Liver (tissue), 9 donors: ENCODE data around the gene CAMK2B. TPM values are rescaled to one million over a fixed set of nuclear protein-coding genes. Genes with fewer than 3 reads are reported as not detected.

ENCODE experiments used
- DNase-seq: peaks from one replicate; pipeline ENCODE4 v3.0.0-alpha.2; 2017; ENCODE audit warnings: low spot score
- H3K27ac ChIP-seq, 2 donors: one replicate each; pipeline ENCODE4 v1.7.0; 2013; ENCODE audit warnings: inconsistent platforms in 2 of 2, low read length in 2 of 2, control low read depth in 1 of 2, low read depth in 1 of 2, mild to moderate bottlenecking in 1 of 2
- H3K27me3 ChIP-seq, 4 donors: one replicate each; pipeline versions ENCODE4 v1.6.1 to v1.7.0; 2013; ENCODE audit warnings: low read length in 3 of 4, inconsistent platforms in 1 of 4, mild to moderate bottlenecking in 1 of 4, moderate library complexity in 1 of 4; ENCODE audit not compliant: control insufficient read depth in 4 of 4, insufficient read depth in 4 of 4
- H3K36me3 ChIP-seq, 4 donors: one replicate each; pipeline versions ENCODE4 v1.6.1 to v1.7.0; 2013; ENCODE audit warnings: low read length in 3 of 4, mild to moderate bottlenecking in 3 of 4, low read depth in 1 of 4, moderate library complexity in 1 of 4; ENCODE audit not compliant: control insufficient read depth in 4 of 4, insufficient read depth in 3 of 4
- H3K4me1 ChIP-seq, 4 donors: one replicate each; pipeline versions ENCODE4 v1.6.1 to v1.7.0; 2013; ENCODE audit warnings: low read length in 3 of 4, mild to moderate bottlenecking in 3 of 4, moderate library complexity in 1 of 4; ENCODE audit not compliant: control insufficient read depth in 4 of 4, insufficient read depth in 4 of 4
- H3K4me3 ChIP-seq, 3 donors: one replicate each; pipeline versions ENCODE4 v1.6.1 to v1.7.0; 2013; ENCODE audit warnings: low read length in 3 of 3, control low read depth in 1 of 3, low read depth in 1 of 3, mild to moderate bottlenecking in 1 of 3
- H3K9ac ChIP-seq, 2 donors: one replicate each; pipeline ENCODE4 v1.7.0; 2013; ENCODE audit warnings: low read length in 2 of 2, mild to moderate bottlenecking in 2 of 2, moderate library complexity in 2 of 2, control low read depth in 1 of 2, low read depth in 1 of 2
- H3K9me3 ChIP-seq, 4 donors: one replicate each; pipeline versions ENCODE4 v1.6.1 to v1.7.0; 2013; ENCODE audit warnings: low read length in 3 of 4; ENCODE audit not compliant: control insufficient read depth in 4 of 4
- EGR1 ChIP-seq, 2 donors: IDR thresholded peaks; 2 replicates each; pipeline ENCODE4 v1.6.1; 2016 to 2018; ENCODE audit warnings: antibody characterized with exemption in 2 of 2, low read depth in 2 of 2
- FOXA1 ChIP-seq: IDR thresholded peaks from 2 replicates; pipeline ENCODE4 v1.6.1; 2016; ENCODE audit warnings: antibody characterized with exemption
- FOXA2 ChIP-seq: IDR thresholded peaks from 2 replicates; pipeline ENCODE4 v1.6.1; 2016; ENCODE audit warnings: antibody characterized with exemption
- GABPA ChIP-seq, 2 donors: IDR thresholded peaks in 1 of 2; conservative IDR thresholded peaks in 1 of 2; 2 replicates each; pipeline ENCODE4 v1.6.1; 2016; ENCODE audit warnings: antibody characterized with exemption in 2 of 2, mild to moderate bottlenecking in 1 of 2, moderate library complexity in 1 of 2
- HNF4A ChIP-seq, 2 donors: conservative IDR thresholded peaks; 2 replicates each; pipeline ENCODE4 v1.6.1; 2016; ENCODE audit warnings: antibody characterized with exemption in 2 of 2, mild to moderate bottlenecking in 2 of 2
- NR2F2 ChIP-seq: IDR thresholded peaks from 2 replicates; pipeline ENCODE4 v1.6.1; 2016; ENCODE audit warnings: antibody characterized with exemption
- RAD21 ChIP-seq, 2 donors: IDR thresholded peaks; 2 replicates each; pipeline ENCODE4 v1.6.1; 2016; ENCODE audit warnings: antibody characterized with exemption in 2 of 2, mild to moderate bottlenecking in 2 of 2
- RXRA ChIP-seq, 2 donors: IDR thresholded peaks; 2 replicates each; pipeline ENCODE4 v1.6.1; 2017 to 2018; ENCODE audit warnings: antibody characterized with exemption in 2 of 2, mild to moderate bottlenecking in 1 of 2
- YY1 ChIP-seq: IDR thresholded peaks from 2 replicates; pipeline ENCODE4 v1.6.1; 2016; ENCODE audit warnings: antibody characterized with exemption, mild to moderate bottlenecking
- WGBS: extraction: QIAGEN DNeasy Blood & Tissue Kit; methylation state at CpG from one replicate; pipeline ENCODE4 v1.1.7; 2013; 5-methylcytosine and 5-hydroxymethylcytosine counted together
- polyA plus RNA-seq, 2 donors: library from polyadenylated mRNA; stranded (reverse) in 1 of 2; unstranded in 1 of 2; fragments of 200-250 nt in 1 of 2; fragments of >200 nt in 1 of 2; fragmentation: Nextera tagmentation in 1 of 2; extraction: Ambion mirVana in 1 of 2; gene quantifications; one replicate each; pipeline versions ENCODE4 v1.2.1 to v1.2.3, GENCODE V29; 2013 to 2015
- total RNA-seq, 2 donors: library from RNA; depleted of rRNA; stranded (reverse); fragments of >200 nt; gene quantifications; one replicate each; pipeline ENCODE4 v1.2.3, GENCODE V29; 2014
- TF ChIP-seq, protein P1 (sequence below): IDR thresholded peaks from 2 replicates; pipeline ENCODE4 v1.6.1; 2016; ENCODE audit warnings: antibody characterized with exemption
- TF ChIP-seq, protein P2 (sequence below): IDR thresholded peaks from 2 replicates; pipeline ENCODE4 v1.6.1; 2016; ENCODE audit warnings: antibody characterized with exemption
- TF ChIP-seq, protein P3 (sequence below): IDR thresholded peaks from 2 replicates; pipeline ENCODE4 v1.6.1; 2016; ENCODE audit warnings: antibody characterized with exemption, mild to moderate bottlenecking
- TF ChIP-seq, protein P4 (sequence below): fragments of 150-350 bp; IDR thresholded peaks from 2 replicates; pipeline ENCODE4 v1.5.1; 2017; ENCODE audit warnings: improper control_type of control experiment, low read depth, low read length; ENCODE audit not compliant: missing input control
- donor health status: healthy.
- donor health status: healthy.
- donor health status: healthy.
- donor health status: healthy.
- donor health status: healthy.

The CAMK2B gene
- total and polyA plus RNA-seq, 4 donors = 2.1 to 3.3 (median 2.2) TPM; not detected in 1

DNA sequence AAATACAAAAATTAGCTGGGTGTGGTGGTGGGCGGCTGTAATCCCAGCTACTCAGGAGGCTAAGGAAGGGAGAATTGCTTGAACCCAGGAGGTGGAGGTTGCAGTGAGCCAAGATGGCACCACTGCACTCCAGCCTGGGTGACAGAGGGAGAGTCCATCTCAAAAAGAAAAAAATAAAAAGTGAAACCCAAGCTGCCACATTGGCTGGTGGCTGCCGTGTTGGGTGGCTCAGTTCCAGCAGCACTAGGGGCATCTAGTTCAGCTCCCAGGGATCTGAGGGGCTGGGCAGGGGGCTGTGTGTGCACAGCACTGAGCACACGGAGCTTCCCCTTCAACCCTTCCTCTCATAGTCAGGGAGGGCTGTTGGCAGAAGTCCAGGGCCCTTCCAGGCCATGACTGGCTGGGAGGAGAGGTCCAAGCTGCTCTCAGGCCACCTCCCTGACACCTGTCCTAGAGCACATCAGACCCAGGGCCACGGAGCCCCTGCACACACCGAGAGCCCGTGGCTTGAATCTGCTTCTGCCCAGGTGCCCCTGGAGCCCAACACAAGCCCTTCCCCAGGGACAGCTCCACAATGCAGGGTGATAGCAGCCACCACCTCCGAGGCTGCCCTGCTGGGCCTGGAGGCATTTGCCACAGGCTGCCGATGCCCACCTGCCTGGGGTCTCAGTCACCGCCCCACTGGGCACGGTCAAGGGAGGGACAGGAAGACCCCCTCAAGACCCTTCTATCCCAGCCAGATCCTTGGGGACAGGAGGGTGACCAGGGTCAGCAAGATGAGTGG, 77.3 kb downstream of the CAMK2B start:
- no peak overlapping the region for H3K27ac ChIP-seq
- H3K4me1 ChIP-seq = no peaks in the 10 kb centered on the region
- H3K27me3 ChIP-seq = no peaks in the 10 kb centered on the region
- no peaks in the 10 kb centered on the region for H3K36me3 ChIP-seq
- no peak overlapping the region for H3K9ac ChIP-seq
- no peak for TF ChIP-seq FOXA1
- no peak for DNase-seq
- H3K9me3 ChIP-seq = no peaks in the 10 kb centered on the region
- 87% methylated on average over 10 of the region's 10 CpGs for whole genome bisulfite sequencing
- H3K4me3 ChIP-seq = no peak overlapping the region

DNA sequence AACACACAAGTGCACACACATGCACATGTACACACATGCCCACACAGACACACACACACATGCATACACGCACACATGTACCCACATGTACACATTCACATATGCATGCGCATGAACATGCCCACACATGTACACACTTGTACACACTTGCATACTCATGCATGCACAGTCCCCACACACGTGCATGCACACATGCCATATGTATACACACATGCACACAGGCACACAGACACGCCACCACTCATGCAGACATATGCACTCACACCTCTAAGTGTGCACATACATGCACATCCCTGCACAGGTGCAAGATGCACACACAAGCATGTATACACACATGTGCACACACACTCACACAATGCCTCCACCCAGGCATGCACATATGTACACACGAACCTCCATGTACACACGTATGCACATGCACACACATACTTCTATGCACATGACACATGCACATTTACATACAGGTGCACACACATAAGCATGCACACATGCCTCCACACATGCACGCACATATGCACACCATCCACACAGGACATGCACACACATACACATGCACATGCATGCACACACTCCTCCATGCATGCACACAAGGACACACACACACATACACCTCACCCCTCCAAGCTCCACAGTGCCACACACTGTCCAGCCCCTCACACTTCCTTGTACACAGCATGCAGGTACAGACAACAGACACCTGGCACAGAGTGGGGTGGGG, 78.8 kb downstream of the CAMK2B start:
- no peak for DNase-seq
- H3K27ac ChIP-seq = no peak overlapping the region
- no peaks in the 10 kb centered on the region for H3K36me3 ChIP-seq
- no peaks in the 10 kb centered on the region for H3K27me3 ChIP-seq
- TF ChIP-seq FOXA1 (no peak), HNF4A (conservative IDR thresholded peaks at IDR 0.05) (no peak), EGR1 (IDR thresholded peaks at IDR 0.05; ENCODE audit: low read depth in 2 of 2) (no peak), NR2F2 (no peak), FOXA2 (no peak), GABPA (IDR thresholded peaks at IDR 0.05 in 1 of 2, conservative IDR thresholded peaks at IDR 0.05 in 1 of 2) (no peak), RAD21 (IDR thresholded peaks at IDR 0.05) (no peak), RXRA (IDR thresholded peaks at IDR 0.05) (no peak), YY1 (no peak)
- TF ChIP-seq, protein P1, sequence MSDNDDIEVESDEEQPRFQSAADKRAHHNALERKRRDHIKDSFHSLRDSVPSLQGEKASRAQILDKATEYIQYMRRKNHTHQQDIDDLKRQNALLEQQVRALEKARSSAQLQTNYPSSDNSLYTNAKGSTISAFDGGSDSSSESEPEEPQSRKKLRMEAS = no peak
- TF ChIP-seq, protein P2, sequence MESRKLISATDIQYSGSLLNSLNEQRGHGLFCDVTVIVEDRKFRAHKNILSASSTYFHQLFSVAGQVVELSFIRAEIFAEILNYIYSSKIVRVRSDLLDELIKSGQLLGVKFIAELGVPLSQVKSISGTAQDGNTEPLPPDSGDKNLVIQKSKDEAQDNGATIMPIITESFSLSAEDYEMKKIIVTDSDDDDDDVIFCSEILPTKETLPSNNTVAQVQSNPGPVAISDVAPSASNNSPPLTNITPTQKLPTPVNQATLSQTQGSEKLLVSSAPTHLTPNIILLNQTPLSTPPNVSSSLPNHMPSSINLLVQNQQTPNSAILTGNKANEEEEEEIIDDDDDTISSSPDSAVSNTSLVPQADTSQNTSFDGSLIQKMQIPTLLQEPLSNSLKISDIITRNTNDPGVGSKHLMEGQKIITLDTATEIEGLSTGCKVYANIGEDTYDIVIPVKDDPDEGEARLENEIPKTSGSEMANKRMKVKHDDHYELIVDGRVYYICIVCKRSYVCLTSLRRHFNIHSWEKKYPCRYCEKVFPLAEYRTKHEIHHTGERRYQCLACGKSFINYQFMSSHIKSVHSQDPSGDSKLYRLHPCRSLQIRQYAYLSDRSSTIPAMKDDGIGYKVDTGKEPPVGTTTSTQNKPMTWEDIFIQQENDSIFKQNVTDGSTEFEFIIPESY = no peak
- TF ChIP-seq, protein P3, sequence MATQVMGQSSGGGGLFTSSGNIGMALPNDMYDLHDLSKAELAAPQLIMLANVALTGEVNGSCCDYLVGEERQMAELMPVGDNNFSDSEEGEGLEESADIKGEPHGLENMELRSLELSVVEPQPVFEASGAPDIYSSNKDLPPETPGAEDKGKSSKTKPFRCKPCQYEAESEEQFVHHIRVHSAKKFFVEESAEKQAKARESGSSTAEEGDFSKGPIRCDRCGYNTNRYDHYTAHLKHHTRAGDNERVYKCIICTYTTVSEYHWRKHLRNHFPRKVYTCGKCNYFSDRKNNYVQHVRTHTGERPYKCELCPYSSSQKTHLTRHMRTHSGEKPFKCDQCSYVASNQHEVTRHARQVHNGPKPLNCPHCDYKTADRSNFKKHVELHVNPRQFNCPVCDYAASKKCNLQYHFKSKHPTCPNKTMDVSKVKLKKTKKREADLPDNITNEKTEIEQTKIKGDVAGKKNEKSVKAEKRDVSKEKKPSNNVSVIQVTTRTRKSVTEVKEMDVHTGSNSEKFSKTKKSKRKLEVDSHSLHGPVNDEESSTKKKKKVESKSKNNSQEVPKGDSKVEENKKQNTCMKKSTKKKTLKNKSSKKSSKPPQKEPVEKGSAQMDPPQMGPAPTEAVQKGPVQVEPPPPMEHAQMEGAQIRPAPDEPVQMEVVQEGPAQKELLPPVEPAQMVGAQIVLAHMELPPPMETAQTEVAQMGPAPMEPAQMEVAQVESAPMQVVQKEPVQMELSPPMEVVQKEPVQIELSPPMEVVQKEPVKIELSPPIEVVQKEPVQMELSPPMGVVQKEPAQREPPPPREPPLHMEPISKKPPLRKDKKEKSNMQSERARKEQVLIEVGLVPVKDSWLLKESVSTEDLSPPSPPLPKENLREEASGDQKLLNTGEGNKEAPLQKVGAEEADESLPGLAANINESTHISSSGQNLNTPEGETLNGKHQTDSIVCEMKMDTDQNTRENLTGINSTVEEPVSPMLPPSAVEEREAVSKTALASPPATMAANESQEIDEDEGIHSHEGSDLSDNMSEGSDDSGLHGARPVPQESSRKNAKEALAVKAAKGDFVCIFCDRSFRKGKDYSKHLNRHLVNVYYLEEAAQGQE = no peak
- TF ChIP-seq, protein P4, sequence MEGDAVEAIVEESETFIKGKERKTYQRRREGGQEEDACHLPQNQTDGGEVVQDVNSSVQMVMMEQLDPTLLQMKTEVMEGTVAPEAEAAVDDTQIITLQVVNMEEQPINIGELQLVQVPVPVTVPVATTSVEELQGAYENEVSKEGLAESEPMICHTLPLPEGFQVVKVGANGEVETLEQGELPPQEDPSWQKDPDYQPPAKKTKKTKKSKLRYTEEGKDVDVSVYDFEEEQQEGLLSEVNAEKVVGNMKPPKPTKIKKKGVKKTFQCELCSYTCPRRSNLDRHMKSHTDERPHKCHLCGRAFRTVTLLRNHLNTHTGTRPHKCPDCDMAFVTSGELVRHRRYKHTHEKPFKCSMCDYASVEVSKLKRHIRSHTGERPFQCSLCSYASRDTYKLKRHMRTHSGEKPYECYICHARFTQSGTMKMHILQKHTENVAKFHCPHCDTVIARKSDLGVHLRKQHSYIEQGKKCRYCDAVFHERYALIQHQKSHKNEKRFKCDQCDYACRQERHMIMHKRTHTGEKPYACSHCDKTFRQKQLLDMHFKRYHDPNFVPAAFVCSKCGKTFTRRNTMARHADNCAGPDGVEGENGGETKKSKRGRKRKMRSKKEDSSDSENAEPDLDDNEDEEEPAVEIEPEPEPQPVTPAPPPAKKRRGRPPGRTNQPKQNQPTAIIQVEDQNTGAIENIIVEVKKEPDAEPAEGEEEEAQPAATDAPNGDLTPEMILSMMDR = no peak
- no peak overlapping the region for H3K4me3 ChIP-seq
- no peaks in the 10 kb centered on the region for H3K9me3 ChIP-seq
- WGBS = 95% methylated on average over 7 of the region's 7 CpGs
- no peaks in the 10 kb centered on the region for H3K4me1 ChIP-seq
- no peak overlapping the region for H3K9ac ChIP-seq
